PFSK-1 (cell line): ENCODE measurements around the gene ZNF891.

Experiments used
- FOXP2 ChIP-seq: optimal IDR thresholded peaks from 2 replicates; pipeline ENCODE3; 2011; ENCODE audit warnings: borderline replicate concordance, control low read depth, inconsistent platforms; ENCODE audit not compliant: insufficient read depth; ENCODE audit errors: extremely low read length, extremely low read depth
- POLR2AphosphoS5 ChIP-seq: IDR thresholded peaks from 2 replicates; pipeline ENCODE4 v1.6.1; 2012; ENCODE audit warnings: low read depth, mild to moderate bottlenecking, control low read depth, low read length, moderate library complexity
- REST ChIP-seq, 2 experiments: IDR thresholded peaks; 2 replicates each; pipeline versions ENCODE4 v1.6.1 to v1.8.0; 2011 to 2012; ENCODE audit warnings: low read depth in 2 of 2, low read length in 2 of 2, control low read depth in 1 of 2, inconsistent platforms in 1 of 2, mild to moderate bottlenecking in 1 of 2, moderate library complexity in 1 of 2; ENCODE audit not compliant: insufficient read depth in 1 of 2
- SIN3A ChIP-seq: IDR thresholded peaks from 2 replicates; pipeline ENCODE4 v1.6.1; 2012; ENCODE audit warnings: mild to moderate bottlenecking, low read length, moderate library complexity, borderline replicate concordance; ENCODE audit not compliant: insufficient read depth
- TAF1 ChIP-seq: IDR thresholded peaks from 2 replicates; pipeline ENCODE4 v1.6.1; 2012; ENCODE audit warnings: low read length, control low read depth, borderline replicate concordance; ENCODE audit not compliant: insufficient read depth

Gene ZNF891

GRCh38 chr12:133120385-133121191 is 9.5 kb downstream of the ZNF891 start:
- TF ChIP-seq SIN3A (no peak), FOXP2 (no peak), REST (IDR thresholded peaks at IDR 0.05; ENCODE audit: insufficient read depth in 1 of 2, low read depth in 2 of 2, low read length in 2 of 2) (no peak), TAF1 (no peak), POLR2AphosphoS5 (no peak)

GRCh38 chr12:133108150-133108549 is 21.9 kb downstream of the ZNF891 start:
- TF ChIP-seq POLR2AphosphoS5 (no peak), FOXP2 (no peak), TAF1 (no peak), SIN3A (no peak), REST (IDR thresholded peaks at IDR 0.05; ENCODE audit: insufficient read depth in 1 of 2, low read depth in 2 of 2, low read length in 2 of 2) (no peak)

GRCh38 chr12:133107121-133107520 is 23.0 kb downstream of the ZNF891 start:
- TF ChIP-seq FOXP2, result no peak
- no peak for TF ChIP-seq TAF1
- TF ChIP-seq REST (IDR thresholded peaks at IDR 0.05; ENCODE audit: insufficient read depth in 1 of 2, low read depth in 2 of 2, low read length in 2 of 2), result no peak
- TF ChIP-seq SIN3A, result no peak
- TF ChIP-seq POLR2AphosphoS5, result no peak

- no peak for TF ChIP-seq SIN3A
- no peak for TF ChIP-seq REST (IDR thresholded peaks at IDR 0.05; ENCODE audit: insufficient read depth in 1 of 2, low read depth in 2 of 2, low read length in 2 of 2)
- no peak for TF ChIP-seq POLR2AphosphoS5
- TF ChIP-seq FOXP2, result no peak
- no peak for TF ChIP-seq TAF1
Observed at GRCh38 chr12:133106253-133106652, 23.8 kb downstream of the ZNF891 start.
